ENCODE results near the gene TCOF1.

DNA sequence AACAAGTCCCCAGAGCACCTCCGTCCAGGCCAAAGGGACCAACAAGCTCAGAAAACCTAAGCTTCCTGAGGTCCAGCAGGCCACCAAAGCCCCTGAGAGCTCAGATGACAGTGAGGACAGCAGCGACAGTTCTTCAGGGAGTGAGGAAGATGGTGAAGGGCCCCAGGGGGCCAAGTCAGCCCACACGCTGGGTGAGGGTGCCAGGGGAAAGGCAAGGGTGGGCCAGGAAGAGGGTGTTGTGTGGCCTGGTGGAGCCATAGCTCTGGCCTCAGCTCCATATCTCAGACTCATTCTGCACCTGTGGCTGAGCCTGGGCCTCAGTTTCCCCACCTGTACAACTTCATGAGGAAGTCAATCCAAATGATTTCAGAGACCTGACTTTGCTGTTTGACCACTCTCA is 34.5 kb downstream of the TCOF1 start:
- TF ChIP-seq, protein P1, sequence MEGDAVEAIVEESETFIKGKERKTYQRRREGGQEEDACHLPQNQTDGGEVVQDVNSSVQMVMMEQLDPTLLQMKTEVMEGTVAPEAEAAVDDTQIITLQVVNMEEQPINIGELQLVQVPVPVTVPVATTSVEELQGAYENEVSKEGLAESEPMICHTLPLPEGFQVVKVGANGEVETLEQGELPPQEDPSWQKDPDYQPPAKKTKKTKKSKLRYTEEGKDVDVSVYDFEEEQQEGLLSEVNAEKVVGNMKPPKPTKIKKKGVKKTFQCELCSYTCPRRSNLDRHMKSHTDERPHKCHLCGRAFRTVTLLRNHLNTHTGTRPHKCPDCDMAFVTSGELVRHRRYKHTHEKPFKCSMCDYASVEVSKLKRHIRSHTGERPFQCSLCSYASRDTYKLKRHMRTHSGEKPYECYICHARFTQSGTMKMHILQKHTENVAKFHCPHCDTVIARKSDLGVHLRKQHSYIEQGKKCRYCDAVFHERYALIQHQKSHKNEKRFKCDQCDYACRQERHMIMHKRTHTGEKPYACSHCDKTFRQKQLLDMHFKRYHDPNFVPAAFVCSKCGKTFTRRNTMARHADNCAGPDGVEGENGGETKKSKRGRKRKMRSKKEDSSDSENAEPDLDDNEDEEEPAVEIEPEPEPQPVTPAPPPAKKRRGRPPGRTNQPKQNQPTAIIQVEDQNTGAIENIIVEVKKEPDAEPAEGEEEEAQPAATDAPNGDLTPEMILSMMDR (IDR thresholded peaks at IDR 0.05): no peak
- no peak for TF ChIP-seq POLR2A (IDR thresholded peaks at IDR 0.05)
